Stomach (tissue), 9 donors: ENCODE data around the gene SUPT3H. TPM values are rescaled to one million over a fixed set of nuclear protein-coding genes. Genes with fewer than 3 reads are reported as not detected.

ENCODE experiments used
- DNase-seq, 2 donors: peaks; one replicate each; pipeline versions ENCODE4 v3.0.0 to v3.0.0-alpha.2; 2013 to 2019
- H3K27ac ChIP-seq, 5 donors: fragments of 200-600 bp in 4 of 5; sonication (generic) in 4 of 5; one replicate each; pipeline ENCODE4 v1.5.1; 2013 to 2019; ENCODE audit warnings: mild to moderate bottlenecking in 1 of 5, moderate library complexity in 1 of 5
- H3K27me3 ChIP-seq, 3 donors: fragments of 200-600 bp; sonication (generic); one replicate each; pipeline ENCODE4 v1.5.1; 2017 to 2019; ENCODE audit warnings: mixed run types in 1 of 3
- H3K36me3 ChIP-seq, 4 donors: fragments of 200-600 bp; sonication (generic); 1 replicate in 3 of 4; 2 replicates in 1 of 4; pipeline ENCODE4 v1.5.1; 2016 to 2019
- H3K4me1 ChIP-seq, 4 donors: fragments of 200-600 bp; sonication (generic); one replicate each; pipeline ENCODE4 v1.5.1; 2016 to 2019
- H3K4me3 ChIP-seq, 4 donors: fragments of 200-600 bp; sonication (generic) in 3 of 4; one replicate each; pipeline ENCODE4 v1.5.1; 2016 to 2019; ENCODE audit warnings: mild to moderate bottlenecking in 1 of 4
- H3K9me3 ChIP-seq, 4 donors: fragments of 200-600 bp; sonication (generic); one replicate each; pipeline ENCODE4 v1.5.1; 2016 to 2019
- EP300 ChIP-seq: sonication (generic); formaldehyde crosslinking; IDR thresholded peaks from one replicate; pipeline ENCODE4 v1.6.1; 2017; ENCODE audit warnings: antibody characterized with exemption
- POLR2A ChIP-seq, 4 donors: fragments of 450-650 bp; IDR thresholded peaks; one replicate each; pipeline ENCODE4 v1.6.1; 2016; ENCODE audit warnings: antibody characterized with exemption in 4 of 4, control low read depth in 2 of 4, mild to moderate bottlenecking in 1 of 4, moderate library complexity in 1 of 4
- POLR2AphosphoS5 ChIP-seq, 3 donors: sonication (generic); formaldehyde crosslinking; IDR thresholded peaks; one replicate each; pipeline ENCODE4 v1.6.1; 2016; ENCODE audit warnings: antibody characterized with exemption in 3 of 3
- WGBS, 5 donors: extraction: QIAGEN DNeasy Blood & Tissue Kit in 3 of 5; methylation state at CpG; one replicate each; pipeline versions ENCODE4 v1.1.5 to v1.1.7; 2013 to 2018; 5-methylcytosine and 5-hydroxymethylcytosine counted together
- intact Hi-C: fragments of 100-400 bp; cut with DNase I; formaldehyde crosslinking; loops from one replicate; pipeline ENCODE4 v1.15.1; 2023; ENCODE audit warnings: low total_unique reads
- polyA plus RNA-seq, 3 donors: library from polyadenylated mRNA; stranded (reverse); fragments of 200-250 nt; gene quantifications; one replicate each; pipeline ENCODE4 v1.2.3, GENCODE V29; 2013
- total RNA-seq, 5 donors: library from RNA; depleted of rRNA; stranded (reverse); fragments of >200 nt; gene quantifications; one replicate each; pipeline versions ENCODE4 v1.1.0 to v1.2.3, GENCODE V29; 2014 to 2016
- TF ChIP-seq, protein P1 (sequence below), 7 experiments: fragments of 450-650 bp in 4 of 7; fragments of 200-600 bp in 3 of 7; sonication (generic) in 3 of 7; IDR thresholded peaks; one replicate each; pipeline ENCODE4 v1.5.1; 2016 to 2019; ENCODE audit warnings: antibody characterized with exemption in 7 of 7, control low read depth in 2 of 7, mild to moderate bottlenecking in 1 of 7
- donor health status: healthy with polysubstance abuse.
- donor health status: Bipolar disorder and iron deficiency.
- donor health status: healthy.

Gene SUPT3H
- total and polyA plus RNA-seq, 8 donors = 0.29 to 16.2 (median 4.0) TPM; not detected in 1

DNA sequence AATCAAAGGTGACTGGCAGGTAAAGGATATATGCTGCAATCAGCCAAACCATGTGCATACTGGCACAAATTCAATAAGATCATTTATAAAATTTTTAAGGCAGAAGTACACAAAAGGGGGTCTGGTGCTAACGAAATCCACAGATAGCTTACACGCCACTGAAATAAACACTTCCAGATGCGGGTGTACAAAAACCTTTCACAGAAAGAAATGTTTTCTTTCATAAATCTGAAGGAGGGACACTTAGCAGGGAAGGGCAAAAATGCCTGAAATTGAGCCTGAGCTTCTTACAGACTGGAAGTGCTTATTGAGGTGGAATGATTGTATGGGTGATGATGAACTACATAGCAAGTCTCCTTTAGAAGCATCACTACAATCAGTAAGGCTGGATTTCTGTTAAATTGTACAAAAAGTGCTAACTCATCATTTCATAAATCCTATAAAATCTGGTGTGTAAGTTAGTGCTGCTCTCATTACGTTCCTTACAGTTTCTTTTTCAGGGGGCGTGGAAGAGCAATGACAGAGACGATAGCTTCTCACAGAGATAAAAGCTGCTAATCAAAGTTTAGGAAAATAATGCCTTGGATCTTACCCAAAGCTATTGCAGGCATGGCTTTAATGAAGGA is 458.9 kb downstream of the SUPT3H start:
- Histone ChIP-seq H3K27ac (no peak overlapping the region), H3K27me3 (no peaks in the 10 kb centered on the region), H3K4me1 (peaks cover 0 to 8% (median 3%) of the 10 kb centered on the region in 4 donors), H3K9me3 (no peaks in the 10 kb centered on the region), H3K36me3 (no peaks in the 10 kb centered on the region), H3K4me3 (no peak overlapping the region)
- intact Hi-C loops = no loop called here
- no peak for DNase-seq
- 77 to 87% (median 80%) methylated on average over 6 of the region's 6 CpGs for WGBS, 5 donors
- TF ChIP-seq POLR2A (IDR thresholded peaks at IDR 0.05) = no peak
- TF ChIP-seq POLR2AphosphoS5 (IDR thresholded peaks at IDR 0.05) = no peak
- no peak for TF ChIP-seq EP300
- TF ChIP-seq, protein P1, sequence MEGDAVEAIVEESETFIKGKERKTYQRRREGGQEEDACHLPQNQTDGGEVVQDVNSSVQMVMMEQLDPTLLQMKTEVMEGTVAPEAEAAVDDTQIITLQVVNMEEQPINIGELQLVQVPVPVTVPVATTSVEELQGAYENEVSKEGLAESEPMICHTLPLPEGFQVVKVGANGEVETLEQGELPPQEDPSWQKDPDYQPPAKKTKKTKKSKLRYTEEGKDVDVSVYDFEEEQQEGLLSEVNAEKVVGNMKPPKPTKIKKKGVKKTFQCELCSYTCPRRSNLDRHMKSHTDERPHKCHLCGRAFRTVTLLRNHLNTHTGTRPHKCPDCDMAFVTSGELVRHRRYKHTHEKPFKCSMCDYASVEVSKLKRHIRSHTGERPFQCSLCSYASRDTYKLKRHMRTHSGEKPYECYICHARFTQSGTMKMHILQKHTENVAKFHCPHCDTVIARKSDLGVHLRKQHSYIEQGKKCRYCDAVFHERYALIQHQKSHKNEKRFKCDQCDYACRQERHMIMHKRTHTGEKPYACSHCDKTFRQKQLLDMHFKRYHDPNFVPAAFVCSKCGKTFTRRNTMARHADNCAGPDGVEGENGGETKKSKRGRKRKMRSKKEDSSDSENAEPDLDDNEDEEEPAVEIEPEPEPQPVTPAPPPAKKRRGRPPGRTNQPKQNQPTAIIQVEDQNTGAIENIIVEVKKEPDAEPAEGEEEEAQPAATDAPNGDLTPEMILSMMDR (IDR thresholded peaks at IDR 0.05) = no peak

DNA sequence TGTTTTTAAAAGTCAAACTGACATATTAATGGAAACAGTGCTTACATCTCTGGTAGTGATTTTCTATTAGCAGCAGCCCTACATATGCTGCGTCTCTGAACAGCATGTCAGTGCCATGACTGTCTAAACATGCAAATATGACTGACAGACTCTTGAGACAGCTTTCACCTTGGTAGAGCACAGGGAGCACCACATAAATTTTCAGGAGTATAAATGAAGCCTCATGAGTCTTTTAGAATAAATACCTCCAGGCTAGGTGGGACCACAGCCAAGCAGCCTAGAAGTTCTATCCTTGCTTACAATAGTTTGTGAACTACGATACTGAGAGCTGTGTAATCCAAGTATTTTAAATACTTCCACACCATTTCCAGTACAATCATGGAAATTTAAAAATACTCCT is 460.3 kb downstream of the SUPT3H start:
- no peak overlapping the region for H3K4me3 ChIP-seq
- intact Hi-C loops = no loop called here
- H3K9me3 ChIP-seq = no peaks in the 10 kb centered on the region
- TF ChIP-seq EP300 (no peak), POLR2AphosphoS5 (IDR thresholded peaks at IDR 0.05) (no peak), POLR2A (IDR thresholded peaks at IDR 0.05) (no peak)
- TF ChIP-seq, protein P1 (IDR thresholded peaks at IDR 0.05) = no peak
- 73 to 89% (median 86%) methylated on average over 2 of the region's 2 CpGs for WGBS, 5 donors
- DNase-seq = no peak
- H3K36me3 ChIP-seq = no peaks in the 10 kb centered on the region
- H3K4me1 ChIP-seq = peaks cover 0 to 8% (median 3%) of the 10 kb centered on the region in 4 donors
- no peak overlapping the region for H3K27ac ChIP-seq
- no peaks in the 10 kb centered on the region for H3K27me3 ChIP-seq

DNA sequence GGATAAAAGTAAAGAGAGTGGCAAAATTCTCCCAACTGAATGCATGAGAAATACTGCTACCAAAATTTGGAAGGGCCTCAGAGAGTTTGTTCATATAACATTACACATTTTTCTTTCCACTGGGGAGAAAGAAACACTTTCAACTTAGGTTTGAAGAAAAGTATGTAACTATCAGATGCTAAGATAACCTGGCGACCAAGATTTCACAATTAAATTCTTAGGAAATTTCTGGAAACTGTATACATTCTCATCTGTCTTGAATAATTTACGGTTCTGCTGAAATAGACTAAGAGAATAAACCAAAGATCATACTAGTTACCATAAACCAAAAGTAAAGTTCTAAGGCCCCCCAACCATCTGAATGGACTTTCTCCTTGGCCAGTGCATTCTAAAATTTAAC is 462.6 kb downstream of the SUPT3H start:
- 93 to 99% (median 94%) methylated on average over 2 of the region's 2 CpGs for WGBS, 5 donors

DNA sequence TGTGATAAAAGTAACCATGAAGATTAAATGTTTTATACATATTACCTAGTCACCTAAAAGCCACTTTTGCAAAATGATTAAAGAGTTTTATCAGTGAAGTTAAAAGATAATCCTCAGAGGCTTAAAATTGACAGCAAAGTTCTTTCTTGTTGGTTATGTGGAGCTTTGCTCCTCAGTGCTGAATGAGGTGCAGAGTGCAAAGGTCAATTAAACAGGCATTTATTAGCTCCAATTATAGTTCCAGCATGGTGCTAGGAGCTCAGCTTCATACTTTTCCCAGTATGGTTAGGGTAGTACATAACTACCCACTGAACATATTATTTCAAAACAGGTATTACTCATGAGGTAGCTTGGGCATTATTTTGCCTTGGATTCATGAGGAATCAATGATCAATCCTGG is 463.6 kb downstream of the SUPT3H start:
- Histone ChIP-seq H3K4me1 (no peaks in the 10 kb centered on the region), H3K36me3 (no peaks in the 10 kb centered on the region), H3K9me3 (no peaks in the 10 kb centered on the region), H3K4me3 (no peak overlapping the region), H3K27me3 (no peaks in the 10 kb centered on the region), H3K27ac (no peak overlapping the region)
- DNase-seq = no peak
- intact Hi-C loops = no loop called here
- TF ChIP-seq EP300 (no peak), POLR2A (IDR thresholded peaks at IDR 0.05) (no peak), POLR2AphosphoS5 (IDR thresholded peaks at IDR 0.05) (no peak)
- TF ChIP-seq, protein P1 (IDR thresholded peaks at IDR 0.05) = no peak

More for the DNA sequence above, 462.6 kb downstream of the SUPT3H start:
- no peak overlapping the region for H3K27ac ChIP-seq
- H3K36me3 ChIP-seq = no peaks in the 10 kb centered on the region
- no peaks in the 10 kb centered on the region for H3K4me1 ChIP-seq
- no peak for DNase-seq
- H3K4me3 ChIP-seq = no peak overlapping the region
- TF ChIP-seq POLR2A (IDR thresholded peaks at IDR 0.05) (no peak), EP300 (no peak), POLR2AphosphoS5 (IDR thresholded peaks at IDR 0.05) (no peak)
- TF ChIP-seq, protein P1 (IDR thresholded peaks at IDR 0.05) = no peak
- H3K9me3 ChIP-seq = no peaks in the 10 kb centered on the region
- no peaks in the 10 kb centered on the region for H3K27me3 ChIP-seq
- intact Hi-C loops = no loop called here
